ENCODE data around the gene SORT1. TPM values are rescaled to one million over a fixed set of nuclear protein-coding genes. Genes with fewer than 3 reads are reported as not detected.

SORT1 gene
- total and polyA plus RNA-seq, 2 of the 13 experiments (the other 11 are each of a cell fraction or from before 2014, with no cell fraction given) = 32.4 to 93.0 TPM

DNA sequence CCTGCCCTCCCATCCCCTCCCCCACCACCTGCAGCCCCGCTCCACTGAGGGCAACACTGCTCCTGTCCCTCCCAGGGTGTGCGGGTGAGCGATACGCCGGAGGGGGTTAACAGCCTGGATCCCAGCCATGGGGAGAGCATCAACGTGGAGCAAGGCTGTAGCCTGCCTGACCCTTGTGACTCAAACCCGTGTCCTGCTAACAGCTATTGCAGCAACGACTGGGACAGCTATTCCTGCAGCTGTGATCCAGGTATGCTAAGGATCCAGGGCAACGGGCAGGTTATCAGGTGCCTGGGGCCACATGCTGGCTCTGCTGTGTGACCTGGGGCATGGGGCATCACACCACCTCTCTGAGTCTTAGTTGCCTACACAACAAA, 133.4 kb downstream of the SORT1 start:
- intact Hi-C loops (cut with micrococcal nuclease; ENCODE audit: unreplicated experiment) = loop anchor here (5.0 kb wide), 1 partner anchor 172 kb away; the partner anchor contains the start of gene TMEM167B
- ATAC-seq = no peak
- Histone ChIP-seq H3K27ac (ENCODE audit: extremely low read length, insufficient read depth, low read length) (no peak overlapping the region), H3K4me1 (ENCODE audit: insufficient read depth, low read length) (no peaks in the 10 kb centered on the region), H3K79me2 (ENCODE audit: insufficient read depth, low read length) (no peaks in the 10 kb centered on the region), H4K20me1 (ENCODE audit: insufficient read depth, low read length) (no peaks in the 10 kb centered on the region), H3K9ac (ENCODE audit: insufficient read depth, low read depth, low read length) (no peak overlapping the region), H3K9me3 (ENCODE audit: low read length) (no peaks in the 10 kb centered on the region), H3K4me3 (replicated peaks in 1 of 3; ENCODE audit: insufficient read depth in 1 of 3, low read depth in 2 of 3, low read length in 3 of 3) (no peak overlapping the region), H2AFZ (ENCODE audit: low read length) (no peak overlapping the region), H3K27me3 (ENCODE audit: control insufficient read depth in 1 of 2, insufficient read depth in 2 of 2, low read length in 2 of 2) (no peaks in the 10 kb centered on the region), H3K36me3 (replicated peaks in 1 of 2; ENCODE audit: control insufficient read depth in 1 of 2, insufficient read depth in 2 of 2, low read length in 2 of 2) (peaks cover 3 to 11% of the 10 kb centered on the region in 2 experiments; a peak in 4 of 5 replicates), H3K4me2 (ENCODE audit: low read depth, low read length) (no peak overlapping the region)
- no peak for FAIRE-seq
- WGBS (ENCODE audit: low lambda C conversion rate) = 87% methylated on average over 6 of the region's 9 CpGs
- DNase-seq (ENCODE audit: low spot score) = no peak
- ChIA-PET POLR2A (interaction anchor here (0.7 to 1.8 kb wide), 3 partner anchors 12 to 134 kb away, joined by 3 to 6 read pairs (median 4); partner anchors contain the start of gene SORT1), CTCF (ENCODE audit: low intra/inter-chr PET ratio, low total read pairs) (interaction anchor here (0.6 to 3.0 kb wide), 13 partner anchors 11 to 269 kb away, joined by 4 to 76 read pairs (median 8); partner anchors contain the start of genes CELSR2, CYB561D1, PSRC1 and SORT1)
- TF ChIP-seq NFE2L1 (CRISPR knock-in tag; IDR thresholded peaks at IDR 0.05; ENCODE audit: borderline replicate concordance) (no peak), NFE2 (CRISPR knock-in tag; IDR thresholded peaks at IDR 0.05) (no peak), ZNF75D (CRISPR knock-in tag; IDR thresholded peaks at IDR 0.05; ENCODE audit: borderline replicate concordance) (no peak), PCBP2 (optimal IDR thresholded peaks at IDR 0.05; ENCODE audit: low read depth, low read length, poor library complexity, severe bottlenecking) (no peak), REL (CRISPR knock-in tag; conservative IDR thresholded peaks at IDR 0.05) (no peak), KAT2B (IDR thresholded peaks at IDR 0.05; ENCODE audit: borderline replicate concordance, low read depth, low read length) (no peak), PTBP1 (IDR thresholded peaks at IDR 0.05; ENCODE audit: low read depth, low read length, poor library complexity, severe bottlenecking) (no peak)
- TF ChIP-seq, protein P1, sequence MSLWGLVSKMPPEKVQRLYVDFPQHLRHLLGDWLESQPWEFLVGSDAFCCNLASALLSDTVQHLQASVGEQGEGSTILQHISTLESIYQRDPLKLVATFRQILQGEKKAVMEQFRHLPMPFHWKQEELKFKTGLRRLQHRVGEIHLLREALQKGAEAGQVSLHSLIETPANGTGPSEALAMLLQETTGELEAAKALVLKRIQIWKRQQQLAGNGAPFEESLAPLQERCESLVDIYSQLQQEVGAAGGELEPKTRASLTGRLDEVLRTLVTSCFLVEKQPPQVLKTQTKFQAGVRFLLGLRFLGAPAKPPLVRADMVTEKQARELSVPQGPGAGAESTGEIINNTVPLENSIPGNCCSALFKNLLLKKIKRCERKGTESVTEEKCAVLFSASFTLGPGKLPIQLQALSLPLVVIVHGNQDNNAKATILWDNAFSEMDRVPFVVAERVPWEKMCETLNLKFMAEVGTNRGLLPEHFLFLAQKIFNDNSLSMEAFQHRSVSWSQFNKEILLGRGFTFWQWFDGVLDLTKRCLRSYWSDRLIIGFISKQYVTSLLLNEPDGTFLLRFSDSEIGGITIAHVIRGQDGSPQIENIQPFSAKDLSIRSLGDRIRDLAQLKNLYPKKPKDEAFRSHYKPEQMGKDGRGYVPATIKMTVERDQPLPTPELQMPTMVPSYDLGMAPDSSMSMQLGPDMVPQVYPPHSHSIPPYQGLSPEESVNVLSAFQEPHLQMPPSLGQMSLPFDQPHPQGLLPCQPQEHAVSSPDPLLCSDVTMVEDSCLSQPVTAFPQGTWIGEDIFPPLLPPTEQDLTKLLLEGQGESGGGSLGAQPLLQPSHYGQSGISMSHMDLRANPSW (CRISPR knock-in tag; IDR thresholded peaks at IDR 0.05; ENCODE audit: borderline replicate concordance) = no peak
- TF ChIP-seq, protein P2, sequence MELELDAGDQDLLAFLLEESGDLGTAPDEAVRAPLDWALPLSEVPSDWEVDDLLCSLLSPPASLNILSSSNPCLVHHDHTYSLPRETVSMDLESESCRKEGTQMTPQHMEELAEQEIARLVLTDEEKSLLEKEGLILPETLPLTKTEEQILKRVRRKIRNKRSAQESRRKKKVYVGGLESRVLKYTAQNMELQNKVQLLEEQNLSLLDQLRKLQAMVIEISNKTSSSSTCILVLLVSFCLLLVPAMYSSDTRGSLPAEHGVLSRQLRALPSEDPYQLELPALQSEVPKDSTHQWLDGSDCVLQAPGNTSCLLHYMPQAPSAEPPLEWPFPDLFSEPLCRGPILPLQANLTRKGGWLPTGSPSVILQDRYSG (CRISPR knock-in tag; IDR thresholded peaks at IDR 0.05) = no peak
- TF ChIP-seq, protein P3, sequence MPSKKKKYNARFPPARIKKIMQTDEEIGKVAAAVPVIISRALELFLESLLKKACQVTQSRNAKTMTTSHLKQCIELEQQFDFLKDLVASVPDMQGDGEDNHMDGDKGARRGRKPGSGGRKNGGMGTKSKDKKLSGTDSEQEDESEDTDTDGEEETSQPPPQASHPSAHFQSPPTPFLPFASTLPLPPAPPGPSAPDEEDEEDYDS (CRISPR knock-in tag; IDR thresholded peaks at IDR 0.05) = no peak
- TF ChIP-seq, protein P4, sequence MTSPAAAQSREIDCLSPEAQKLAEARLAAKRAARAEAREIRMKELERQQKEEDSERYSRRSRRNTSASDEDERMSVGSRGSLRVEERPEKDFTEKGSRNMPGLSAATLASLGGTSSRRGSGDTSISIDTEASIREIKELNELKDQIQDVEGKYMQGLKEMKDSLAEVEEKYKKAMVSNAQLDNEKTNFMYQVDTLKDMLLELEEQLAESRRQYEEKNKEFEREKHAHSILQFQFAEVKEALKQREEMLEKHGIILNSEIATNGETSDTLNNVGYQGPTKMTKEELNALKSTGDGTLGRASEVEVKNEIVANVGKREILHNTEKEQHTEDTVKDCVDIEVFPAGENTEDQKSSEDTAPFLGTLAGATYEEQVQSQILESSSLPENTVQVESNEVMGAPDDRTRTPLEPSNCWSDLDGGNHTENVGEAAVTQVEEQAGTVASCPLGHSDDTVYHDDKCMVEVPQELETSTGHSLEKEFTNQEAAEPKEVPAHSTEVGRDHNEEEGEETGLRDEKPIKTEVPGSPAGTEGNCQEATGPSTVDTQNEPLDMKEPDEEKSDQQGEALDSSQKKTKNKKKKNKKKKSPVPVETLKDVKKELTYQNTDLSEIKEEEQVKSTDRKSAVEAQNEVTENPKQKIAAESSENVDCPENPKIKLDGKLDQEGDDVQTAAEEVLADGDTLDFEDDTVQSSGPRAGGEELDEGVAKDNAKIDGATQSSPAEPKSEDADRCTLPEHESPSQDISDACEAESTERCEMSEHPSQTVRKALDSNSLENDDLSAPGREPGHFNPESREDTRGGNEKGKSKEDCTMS (CRISPR knock-in tag; conservative IDR thresholded peaks at IDR 0.05) = no peak
- no TSS peak for BruUV-seq (replicated peaks)
- in situ Hi-C loops (cut with HindIII; ENCODE audit: extremely low pct_ligation_motif_present, low pct_unique_long_range_greater_than_20kb) = loop anchor here (5.0 to 10.0 kb wide), 3 partner anchors 62 to 270 kb away; partner anchors contain the start of gene GPR61
